ENCODE data around the gene VASH1. TPM values are rescaled to one million over a fixed set of nuclear protein-coding genes. Genes with fewer than 3 reads are reported as not detected.

VASH1 gene
- total RNA-seq, 2 experiments from 2014 or later = 7.3 to 9.2 TPM

DNA sequence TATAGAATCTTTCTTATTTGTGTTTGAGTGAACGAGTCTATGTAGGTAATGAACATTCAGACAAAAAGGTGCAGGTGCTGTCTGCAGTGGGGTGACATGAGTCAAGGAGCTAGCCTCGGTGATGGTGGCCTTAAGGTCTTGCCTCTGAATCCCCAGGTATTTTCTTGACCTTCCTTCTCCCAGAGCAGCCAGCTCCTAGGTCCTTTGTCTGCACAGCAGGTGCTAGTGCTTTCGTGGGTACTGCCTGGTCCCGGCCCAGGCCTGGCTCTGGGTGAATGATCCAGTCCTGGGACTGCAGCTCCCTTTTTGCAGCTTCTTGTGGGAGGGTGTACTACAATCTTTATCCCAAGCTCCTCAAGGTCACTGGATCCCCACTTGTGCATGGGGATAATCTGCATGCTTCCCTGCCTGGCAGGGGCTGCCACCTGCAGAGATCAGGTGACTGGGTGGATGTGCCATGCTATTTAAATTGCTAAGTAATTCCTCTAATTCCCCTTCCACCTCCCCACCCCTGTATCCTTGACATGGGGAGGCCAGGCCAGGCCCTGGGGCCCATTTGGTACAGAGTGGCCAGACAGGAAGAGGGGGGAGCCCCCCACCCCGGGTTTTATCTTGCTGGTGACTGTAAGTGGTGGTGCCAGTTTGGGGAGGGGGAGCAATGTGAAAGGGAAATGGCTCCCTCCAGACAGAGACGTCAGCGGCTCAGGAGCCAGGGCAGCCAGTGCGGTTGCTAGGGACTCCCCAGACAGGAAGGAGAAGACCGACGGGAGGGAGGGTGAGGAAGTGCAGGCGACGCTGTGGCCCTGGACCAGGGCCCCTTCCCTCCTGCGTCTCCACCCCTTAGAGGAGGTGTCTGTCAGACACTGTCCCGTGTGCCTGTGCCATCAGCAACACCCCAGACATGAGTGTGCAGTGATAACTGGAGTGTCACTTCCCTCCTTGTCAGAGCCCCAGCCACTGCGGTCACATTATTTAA is 6.7 kb downstream of the VASH1 start:
- H3K4me3 Mint-ChIP-seq = peak overlapping the region; percentile 43
- TF ChIP-seq, protein P1, sequence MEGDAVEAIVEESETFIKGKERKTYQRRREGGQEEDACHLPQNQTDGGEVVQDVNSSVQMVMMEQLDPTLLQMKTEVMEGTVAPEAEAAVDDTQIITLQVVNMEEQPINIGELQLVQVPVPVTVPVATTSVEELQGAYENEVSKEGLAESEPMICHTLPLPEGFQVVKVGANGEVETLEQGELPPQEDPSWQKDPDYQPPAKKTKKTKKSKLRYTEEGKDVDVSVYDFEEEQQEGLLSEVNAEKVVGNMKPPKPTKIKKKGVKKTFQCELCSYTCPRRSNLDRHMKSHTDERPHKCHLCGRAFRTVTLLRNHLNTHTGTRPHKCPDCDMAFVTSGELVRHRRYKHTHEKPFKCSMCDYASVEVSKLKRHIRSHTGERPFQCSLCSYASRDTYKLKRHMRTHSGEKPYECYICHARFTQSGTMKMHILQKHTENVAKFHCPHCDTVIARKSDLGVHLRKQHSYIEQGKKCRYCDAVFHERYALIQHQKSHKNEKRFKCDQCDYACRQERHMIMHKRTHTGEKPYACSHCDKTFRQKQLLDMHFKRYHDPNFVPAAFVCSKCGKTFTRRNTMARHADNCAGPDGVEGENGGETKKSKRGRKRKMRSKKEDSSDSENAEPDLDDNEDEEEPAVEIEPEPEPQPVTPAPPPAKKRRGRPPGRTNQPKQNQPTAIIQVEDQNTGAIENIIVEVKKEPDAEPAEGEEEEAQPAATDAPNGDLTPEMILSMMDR (IDR thresholded peaks at IDR 0.05) = no peak
- no peaks in the 10 kb centered on the region for H3K9me3 ChIP-seq (ENCODE audit: control insufficient read depth in 1 of 2, insufficient read depth in 1 of 2, low read length in 2 of 2)
- ATAC-seq (ENCODE audit: poor library complexity) (peak; percentile 96), DNase-seq (peak; percentile 37 to 98 (median 68))
- peaks cover 38% of the 10 kb centered on the region for H3K4me1 ChIP-seq (ENCODE audit: insufficient read depth, low read length)
- no peaks in the 10 kb centered on the region for H3K27me3 Mint-ChIP-seq
- peak overlapping the region; percentile 5 for H3K4me3 ChIP-seq (ENCODE audit: low read length)
- peak overlapping the region; percentile 94 for H3K27ac Mint-ChIP-seq
- peaks cover 0 to 2% of the 10 kb centered on the region in 2 experiments for H3K27me3 ChIP-seq (ENCODE audit: control insufficient read depth in 1 of 2, insufficient read depth in 2 of 2, low read length in 2 of 2)
- peaks cover 24% of the 10 kb centered on the region for H3K4me1 Mint-ChIP-seq (ENCODE audit: low read depth)
- ChIA-PET POLR2A (interaction anchor here (1.0 to 1.4 kb wide), 2 partner anchors 8 to 45 kb away, joined by 3 to 7 read pairs; partner anchors contain the start of gene ANGEL1), CTCF (interaction anchor here (1.2 kb wide), 1 partner anchor 57 kb away, joined by 4 read pairs; no protein-coding TSS in a partner anchor)
- H3K36me3 ChIP-seq (ENCODE audit: insufficient read depth, low read length) = no peaks in the 10 kb centered on the region
- H3K36me3 Mint-ChIP-seq (ENCODE audit: low read depth) = no peaks in the 10 kb centered on the region
- H3K9me3 Mint-ChIP-seq = no peaks in the 10 kb centered on the region
- intact Hi-C loops (cut with DNase I, micrococcal nuclease) = loop anchor here in 1 of 2 experiments (2.0 to 5.0 kb wide), 2 partner anchors 43 to 56 kb away; no protein-coding TSS in a partner anchor
- peak overlapping the region; percentile 70 to 78 for H3K27ac ChIP-seq (ENCODE audit: low read depth in 1 of 2, low read length in 2 of 2)

GRCh38 chr14:76768671-76769500 is 7.6 kb downstream of the VASH1 start:
- ChIA-PET CTCF (interaction anchor here (1.1 to 1.2 kb wide), 2 partner anchors 16 to 58 kb away, joined by 4 read pairs; no protein-coding TSS in a partner anchor), POLR2A (interaction anchor here (1.0 to 1.4 kb wide), 3 partner anchors 9 to 44 kb away, joined by 3 to 7 read pairs (median 4); partner anchors contain the start of gene ANGEL1)
- Mint-ChIP-seq H3K4me3 (peak overlapping the region; percentile 43), H3K36me3 (ENCODE audit: low read depth) (no peaks in the 10 kb centered on the region), H3K27ac (peak overlapping the region; percentile 94), H3K4me1 (ENCODE audit: low read depth) (peaks cover 15% of the 10 kb centered on the region), H3K27me3 (no peaks in the 10 kb centered on the region), H3K9me3 (no peaks in the 10 kb centered on the region)
- no peaks in the 10 kb centered on the region for H3K36me3 ChIP-seq (ENCODE audit: insufficient read depth, low read length)
- DNase-seq (no peak), ATAC-seq (ENCODE audit: poor library complexity) (no peak)
- peaks cover 37% of the 10 kb centered on the region for H3K4me1 ChIP-seq (ENCODE audit: insufficient read depth, low read length)
- intact Hi-C loops (cut with DNase I, micrococcal nuclease) = loop anchor here in 1 of 2 experiments (2.0 to 5.0 kb wide), 2 partner anchors 42 to 57 kb away; no protein-coding TSS in a partner anchor
- H3K27me3 ChIP-seq (ENCODE audit: control insufficient read depth in 1 of 2, insufficient read depth in 2 of 2, low read length in 2 of 2) = peaks cover 0 to 2% of the 10 kb centered on the region in 2 experiments
- no peaks in the 10 kb centered on the region for H3K9me3 ChIP-seq (ENCODE audit: control insufficient read depth in 1 of 2, insufficient read depth in 1 of 2, low read length in 2 of 2)
- H3K4me3 ChIP-seq (ENCODE audit: low read length) = peak overlapping the region; percentile 5
- H3K27ac ChIP-seq (ENCODE audit: low read depth in 1 of 2, low read length in 2 of 2) = peak overlapping the region; percentile 70 to 78
- TF ChIP-seq, protein P1 (IDR thresholded peaks at IDR 0.05) = no peak

All from CD4-positive, alpha-beta T cell (primary cell).